DOHH2 (cell line): ENCODE results near the gene PKIB.
A peak's percentile ranks its signal among the peaks of the same experiment; 100 is the strongest.
"Not testable (repeated sequence)": the region's sequence is repeated elsewhere in the genome, so short reads cannot be mapped to it uniquely, and the experiment has no call there.

Experiments
- H3F3A ChIP-seq: fragments of 200-600 bp; sonication (generic), shearing (Covaris generic); 2 replicates; pipeline ENCODE4 v1.6.0; 2016; ENCODE audit warnings: antibody characterized with exemption, mild to moderate bottlenecking; ENCODE audit not compliant: control insufficient read depth, insufficient read depth
- H3K27ac ChIP-seq: fragments of 200-600 bp; sonication (generic); 2 replicates; pipeline ENCODE4 v1.5.1; 2014; ENCODE audit warnings: low read depth, mild to moderate bottlenecking, low read length, moderate library complexity
- H3K27me3 ChIP-seq: fragments of 200-600 bp; sonication (generic); 2 replicates; pipeline ENCODE4 v1.6.1; 2014; ENCODE audit warnings: mild to moderate bottlenecking, low read length, mixed read lengths; ENCODE audit not compliant: control insufficient read depth
- H3K36me3 ChIP-seq: fragments of 200-600 bp; sonication (generic); 2 replicates; pipeline ENCODE4 v1.6.1; 2014; ENCODE audit warnings: mild to moderate bottlenecking, low read length, moderate library complexity, mixed read lengths; ENCODE audit not compliant: control insufficient read depth
- H3K4me1 ChIP-seq: fragments of 200-600 bp; sonication (generic); 2 replicates; pipeline ENCODE4 v1.6.1; 2014; ENCODE audit warnings: mild to moderate bottlenecking, low read length, mixed read lengths; ENCODE audit not compliant: control insufficient read depth
- H3K4me2 ChIP-seq: fragments of 200-600 bp; sonication (generic); 2 replicates; pipeline ENCODE4 v1.6.0; 2014; ENCODE audit warnings: mild to moderate bottlenecking, low read length, moderate library complexity
- H3K4me3 ChIP-seq: fragments of 200-600 bp; sonication (generic); 2 replicates; pipeline ENCODE4 v1.5.1; 2014; ENCODE audit warnings: mild to moderate bottlenecking, low read length, mixed read lengths
- H3K79me2 ChIP-seq: fragments of 200-600 bp; sonication (generic); 2 replicates; pipeline ENCODE4 v1.6.1; 2014; ENCODE audit warnings: mild to moderate bottlenecking, low read length, mixed read lengths; ENCODE audit not compliant: control insufficient read depth
- H3K9me2 ChIP-seq: fragments of 200-600 bp; sonication (generic); replicated peaks from 2 replicates; pipeline ENCODE4 v1.6.1; 2014; ENCODE audit warnings: mild to moderate bottlenecking, low read length, mixed read lengths; ENCODE audit not compliant: control insufficient read depth
- H3K9me3 ChIP-seq: fragments of 200-600 bp; sonication (generic); 2 replicates; pipeline ENCODE4 v1.6.1; 2014; ENCODE audit warnings: antibody characterized with exemption, low read length, mixed read lengths; ENCODE audit not compliant: control insufficient read depth, insufficient read depth
- H4K20me1 ChIP-seq: fragments of 200-600 bp; sonication (generic); 2 replicates; pipeline ENCODE4 v1.6.0; 2014; ENCODE audit warnings: low read depth, mild to moderate bottlenecking, antibody characterized with exemption, low read length, moderate library complexity; ENCODE audit not compliant: control insufficient read depth, insufficient read depth
- EZH2phosphoT487 ChIP-seq: fragments of 200-600 bp; sonication (generic); IDR thresholded peaks from 2 replicates; pipeline ENCODE4 v1.6.1; 2017; ENCODE audit warnings: borderline replicate concordance, mild to moderate bottlenecking, antibody characterized with exemption, low read length, moderate library complexity, mixed read lengths
- TF ChIP-seq, protein P1 (sequence below): fragments of 200-600 bp; sonication (generic); IDR thresholded peaks from one replicate; pipeline ENCODE4 v1.5.1; 2014; ENCODE audit warnings: antibody characterized with exemption, mild to moderate bottlenecking, low read depth, low read length; ENCODE audit not compliant: poor library complexity, severe bottlenecking

The PKIB gene

GRCh38 chr6:122736616-122737015 lies 126.4 kb downstream of the PKIB start:
- Histone ChIP-seq H3K27me3 (no peaks in the 10 kb centered on the region; the same call in 1 of the 2 replicates), H3K9me2 (no peaks in the 10 kb centered on the region), H3K4me1 (no peaks in the 10 kb centered on the region), H4K20me1 (no peaks in the 10 kb centered on the region), H3K79me2 (no peaks in the 10 kb centered on the region), H3F3A (no peaks in the 10 kb centered on the region), H3K36me3 (no peaks in the 10 kb centered on the region), H3K4me3 (no peak overlapping the region), H3K4me2 (no peak overlapping the region), H3K9me3 (no peaks in the 10 kb centered on the region), H3K27ac (no peak overlapping the region)
- TF ChIP-seq, protein P1, sequence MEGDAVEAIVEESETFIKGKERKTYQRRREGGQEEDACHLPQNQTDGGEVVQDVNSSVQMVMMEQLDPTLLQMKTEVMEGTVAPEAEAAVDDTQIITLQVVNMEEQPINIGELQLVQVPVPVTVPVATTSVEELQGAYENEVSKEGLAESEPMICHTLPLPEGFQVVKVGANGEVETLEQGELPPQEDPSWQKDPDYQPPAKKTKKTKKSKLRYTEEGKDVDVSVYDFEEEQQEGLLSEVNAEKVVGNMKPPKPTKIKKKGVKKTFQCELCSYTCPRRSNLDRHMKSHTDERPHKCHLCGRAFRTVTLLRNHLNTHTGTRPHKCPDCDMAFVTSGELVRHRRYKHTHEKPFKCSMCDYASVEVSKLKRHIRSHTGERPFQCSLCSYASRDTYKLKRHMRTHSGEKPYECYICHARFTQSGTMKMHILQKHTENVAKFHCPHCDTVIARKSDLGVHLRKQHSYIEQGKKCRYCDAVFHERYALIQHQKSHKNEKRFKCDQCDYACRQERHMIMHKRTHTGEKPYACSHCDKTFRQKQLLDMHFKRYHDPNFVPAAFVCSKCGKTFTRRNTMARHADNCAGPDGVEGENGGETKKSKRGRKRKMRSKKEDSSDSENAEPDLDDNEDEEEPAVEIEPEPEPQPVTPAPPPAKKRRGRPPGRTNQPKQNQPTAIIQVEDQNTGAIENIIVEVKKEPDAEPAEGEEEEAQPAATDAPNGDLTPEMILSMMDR = no peak
- no peak for TF ChIP-seq EZH2phosphoT487

DNA sequence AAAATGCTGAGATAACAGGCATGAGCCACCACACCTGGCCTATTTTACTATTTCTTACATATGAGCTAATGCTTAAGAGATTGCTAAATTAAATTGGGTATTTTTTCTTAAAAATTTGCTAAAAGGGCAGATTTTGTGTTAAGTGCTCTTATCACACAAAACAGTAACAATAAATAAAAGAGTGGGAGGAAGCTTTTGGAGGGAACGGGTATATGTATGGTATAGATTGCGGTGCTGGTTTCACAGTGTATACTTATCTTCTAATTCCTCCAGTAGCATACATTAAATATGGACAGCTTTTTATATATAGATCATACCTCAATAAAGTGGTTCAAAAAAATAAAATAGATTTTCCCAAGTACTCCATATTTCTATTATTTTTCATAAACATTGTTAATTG lies 129.9 kb downstream of the PKIB start:
- no peaks in the 10 kb centered on the region for H3K36me3 ChIP-seq
- H3K9me3 ChIP-seq = no peaks in the 10 kb centered on the region
- H3K9me2 ChIP-seq = no peaks in the 10 kb centered on the region
- no peak overlapping the region for H3K4me2 ChIP-seq
- TF ChIP-seq, protein P1 = no peak
- no peak for TF ChIP-seq EZH2phosphoT487
- no peak overlapping the region for H3K27ac ChIP-seq
- no peaks in the 10 kb centered on the region for H4K20me1 ChIP-seq
- H3K27me3 ChIP-seq = no peaks in the 10 kb centered on the region
- H3K79me2 ChIP-seq = no peaks in the 10 kb centered on the region
- H3K4me3 ChIP-seq = no peak overlapping the region
- no peaks in the 10 kb centered on the region for H3F3A ChIP-seq
- H3K4me1 ChIP-seq = no peaks in the 10 kb centered on the region

- no peak overlapping the region for H3K27ac ChIP-seq
- H3K27me3 ChIP-seq = no peaks in the 10 kb centered on the region
- H3K9me3 ChIP-seq = no peaks in the 10 kb centered on the region
- H3K4me1 ChIP-seq = no peaks in the 10 kb centered on the region
- H3K79me2 ChIP-seq = no peaks in the 10 kb centered on the region
- H3K4me3 ChIP-seq = no peak overlapping the region
- H3K4me2 ChIP-seq = no peak overlapping the region
- H3K36me3 ChIP-seq = no peaks in the 10 kb centered on the region
- no peaks in the 10 kb centered on the region for H4K20me1 ChIP-seq
- no peaks in the 10 kb centered on the region for H3F3A ChIP-seq
- no peak for TF ChIP-seq EZH2phosphoT487
- TF ChIP-seq, protein P1 = no peak
- no peaks in the 10 kb centered on the region for H3K9me2 ChIP-seq
Observed at GRCh38 chr6:122740936-122741335, 130.7 kb downstream of the PKIB start.

DNA sequence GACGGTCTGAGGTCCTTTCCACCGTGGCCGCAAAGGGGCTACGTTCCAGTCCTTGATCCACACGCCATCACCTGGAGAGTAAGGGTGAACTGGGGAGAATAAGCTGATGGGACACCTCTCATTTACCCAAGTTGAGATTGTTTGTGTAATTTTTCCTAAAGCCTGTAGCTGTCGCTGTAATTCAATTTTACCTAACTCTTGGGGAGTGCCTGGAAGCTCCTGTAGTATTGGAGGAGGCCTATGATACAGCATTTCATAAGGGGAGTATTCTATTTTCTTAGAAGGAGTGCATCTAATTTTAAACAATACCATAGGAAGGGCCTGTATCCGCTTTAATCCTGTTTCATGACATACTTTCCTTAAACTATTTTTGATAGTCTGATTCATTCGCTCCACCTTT lies 134.0 kb downstream of the PKIB start:
- H3K9me3 ChIP-seq, H3K36me3 ChIP-seq, H3K27me3 ChIP-seq, H4K20me1 ChIP-seq, H3K4me2 ChIP-seq, H3F3A ChIP-seq, H3K4me1 ChIP-seq, H3K9me2 ChIP-seq, H3K27ac ChIP-seq, H3K4me3 ChIP-seq, H3K79me2 ChIP-seq: not testable (repeated sequence)
- TF ChIP-seq, protein P1 = peak; percentile 23

DNA sequence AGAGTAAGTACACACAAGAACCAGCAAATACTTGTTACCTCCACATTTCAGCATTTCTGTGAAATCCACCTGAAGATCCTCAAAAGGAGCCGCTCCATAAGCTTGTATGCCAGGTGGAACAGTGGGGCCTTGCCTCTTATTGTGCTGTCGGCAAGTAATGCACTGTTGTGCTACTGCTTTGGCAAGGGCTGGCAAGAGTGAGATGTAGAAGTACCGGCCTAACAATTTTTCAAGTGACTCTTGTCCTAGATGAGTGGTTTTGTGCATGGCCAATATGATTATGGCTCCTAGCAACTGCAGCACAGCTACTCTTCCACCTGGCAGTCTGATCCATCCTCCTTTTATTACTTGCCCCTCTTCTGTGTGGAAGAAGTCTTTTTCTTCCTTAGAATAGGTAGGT lies 134.7 kb downstream of the PKIB start:
- not testable (repeated sequence) for H4K20me1 ChIP-seq, H3K4me1 ChIP-seq, H3K9me2 ChIP-seq, H3K27me3 ChIP-seq, H3K27ac ChIP-seq, H3F3A ChIP-seq, H3K4me2 ChIP-seq, H3K9me3 ChIP-seq, H3K79me2 ChIP-seq, H3K36me3 ChIP-seq, H3K4me3 ChIP-seq
